Measurements from ENCODE around the gene FABP7.

DNA sequence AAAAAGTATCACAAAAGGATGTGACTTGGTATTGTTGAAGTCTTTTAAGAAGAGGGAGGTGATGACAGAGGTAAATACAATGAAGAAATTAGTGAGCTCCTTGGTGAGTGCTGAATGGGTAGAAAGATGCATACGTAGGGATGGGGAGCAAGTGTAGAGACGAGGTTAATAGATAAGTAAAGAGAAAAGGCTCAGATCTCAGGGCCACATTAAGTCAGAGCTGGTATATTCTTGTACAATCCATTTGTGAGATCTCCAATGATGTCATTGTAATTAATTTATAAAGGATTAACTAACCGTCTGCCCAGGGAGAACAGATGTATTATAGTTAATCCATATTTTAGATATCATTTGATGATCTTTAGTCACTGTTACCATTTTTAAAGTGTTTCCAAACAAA lies 52.9 kb downstream of the FABP7 start:
- TF ChIP-seq, protein P1, sequence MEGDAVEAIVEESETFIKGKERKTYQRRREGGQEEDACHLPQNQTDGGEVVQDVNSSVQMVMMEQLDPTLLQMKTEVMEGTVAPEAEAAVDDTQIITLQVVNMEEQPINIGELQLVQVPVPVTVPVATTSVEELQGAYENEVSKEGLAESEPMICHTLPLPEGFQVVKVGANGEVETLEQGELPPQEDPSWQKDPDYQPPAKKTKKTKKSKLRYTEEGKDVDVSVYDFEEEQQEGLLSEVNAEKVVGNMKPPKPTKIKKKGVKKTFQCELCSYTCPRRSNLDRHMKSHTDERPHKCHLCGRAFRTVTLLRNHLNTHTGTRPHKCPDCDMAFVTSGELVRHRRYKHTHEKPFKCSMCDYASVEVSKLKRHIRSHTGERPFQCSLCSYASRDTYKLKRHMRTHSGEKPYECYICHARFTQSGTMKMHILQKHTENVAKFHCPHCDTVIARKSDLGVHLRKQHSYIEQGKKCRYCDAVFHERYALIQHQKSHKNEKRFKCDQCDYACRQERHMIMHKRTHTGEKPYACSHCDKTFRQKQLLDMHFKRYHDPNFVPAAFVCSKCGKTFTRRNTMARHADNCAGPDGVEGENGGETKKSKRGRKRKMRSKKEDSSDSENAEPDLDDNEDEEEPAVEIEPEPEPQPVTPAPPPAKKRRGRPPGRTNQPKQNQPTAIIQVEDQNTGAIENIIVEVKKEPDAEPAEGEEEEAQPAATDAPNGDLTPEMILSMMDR (conservative IDR thresholded peaks at IDR 0.05 in 1 of 2, IDR thresholded peaks at IDR 0.05 in 1 of 2; ENCODE audit: extremely low read depth in 1 of 2, insufficient read depth in 1 of 2, low read depth in 1 of 2, low read length in 2 of 2) = no peak
- no peak for TF ChIP-seq EZH2 (IDR thresholded peaks at IDR 0.05; ENCODE audit: borderline replicate concordance, low read length)

Data from mammary epithelial cell (primary cell).